Activated naive CD8-positive, alpha-beta T cell treated with anti-CD3 and anti-CD28 coated beads, Interleukin-2, amount 50 U/mL, for 24 hours (primary cell): ENCODE data around the gene CFAP54.
A peak's percentile ranks its signal among the peaks of the same experiment; 100 is the strongest.
"Not testable (repeated sequence)": the region's sequence is repeated elsewhere in the genome, so short reads cannot be mapped to it uniquely, and the experiment has no call there.

Source experiments
- ATAC-seq: fragments of 150-1000 bp; cut with Tn5 transposase; one replicate; pipeline ENCODE4 v1.10.0; 2021
- DNase-seq: peaks from one replicate; pipeline ENCODE4 v3.0.0; 2021
- H3K27ac Mint-ChIP-seq: one replicate; pipeline ENCODE4 v1.8.0; 2021; ENCODE audit warnings: mild to moderate bottlenecking, mixed read lengths
- H3K27me3 Mint-ChIP-seq: one replicate; pipeline ENCODE4 v1.8.0; 2021; ENCODE audit warnings: mixed read lengths
- H3K36me3 Mint-ChIP-seq: one replicate; pipeline ENCODE4 v1.8.0; 2021; ENCODE audit warnings: low read depth, mixed read lengths
- H3K4me1 Mint-ChIP-seq: one replicate; pipeline ENCODE4 v1.8.0; 2021; ENCODE audit warnings: mixed read lengths
- H3K4me3 Mint-ChIP-seq: one replicate; pipeline ENCODE4 v1.8.0; 2021; ENCODE audit warnings: mild to moderate bottlenecking, moderate library complexity, mixed read lengths
- H3K9me3 Mint-ChIP-seq: one replicate; pipeline ENCODE4 v1.8.0; 2021; ENCODE audit warnings: mixed read lengths

CFAP54 gene

DNA sequence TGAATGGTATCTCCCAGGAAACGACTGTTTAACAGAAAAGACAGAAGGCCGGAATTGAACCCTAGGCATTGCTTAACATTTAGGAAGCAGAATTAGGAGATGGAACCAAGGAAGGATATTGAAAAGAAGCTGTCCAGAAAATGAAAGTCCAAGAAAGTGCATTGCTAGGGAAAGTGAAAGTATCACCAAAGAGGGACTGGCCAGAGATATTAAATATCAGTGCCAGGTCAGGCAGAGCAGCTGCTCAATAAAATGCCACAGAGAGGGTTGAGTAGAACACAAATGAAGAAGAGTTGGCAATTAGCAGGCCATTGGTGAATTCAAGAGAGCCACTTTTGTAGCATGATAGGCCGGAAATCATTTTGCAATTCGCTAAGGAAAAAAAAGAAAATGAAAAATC is 101.6 kb downstream of the CFAP54 start:
- Mint-ChIP-seq H3K27ac (no peak overlapping the region), H3K4me3 (no peak overlapping the region), H3K27me3 (peaks cover 12% of the 10 kb centered on the region), H3K4me1 (no peaks in the 10 kb centered on the region), H3K9me3 (no peaks in the 10 kb centered on the region), H3K36me3 (no peaks in the 10 kb centered on the region)
- ATAC-seq (no peak), DNase-seq (no peak)

DNA sequence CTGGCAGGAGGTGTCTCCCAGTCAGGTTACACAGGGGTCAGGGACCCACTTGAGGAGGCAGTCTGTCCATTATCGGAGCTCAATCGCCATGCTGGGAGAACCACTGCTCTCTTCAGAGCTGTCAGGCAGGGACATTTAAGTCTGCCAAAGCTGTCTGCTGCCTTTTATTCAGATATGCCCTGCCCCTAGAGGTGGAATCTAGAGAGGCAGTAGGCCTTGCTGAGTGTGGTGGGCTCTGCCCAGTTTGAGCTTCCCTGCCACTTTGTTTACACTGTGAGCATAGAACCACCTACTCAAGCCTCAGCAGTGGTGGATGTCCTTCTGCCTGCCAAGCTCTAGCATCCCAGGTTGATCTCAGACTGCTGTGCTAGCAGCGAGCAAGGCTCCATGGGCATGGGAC is 115.0 kb downstream of the CFAP54 start:
- H3K27ac Mint-ChIP-seq, H3K9me3 Mint-ChIP-seq, H3K36me3 Mint-ChIP-seq, DNase-seq, H3K4me1 Mint-ChIP-seq, H3K4me3 Mint-ChIP-seq, ATAC-seq: not testable (repeated sequence)
- peaks cover 31% of the 10 kb centered on the region for H3K27me3 Mint-ChIP-seq

DNA sequence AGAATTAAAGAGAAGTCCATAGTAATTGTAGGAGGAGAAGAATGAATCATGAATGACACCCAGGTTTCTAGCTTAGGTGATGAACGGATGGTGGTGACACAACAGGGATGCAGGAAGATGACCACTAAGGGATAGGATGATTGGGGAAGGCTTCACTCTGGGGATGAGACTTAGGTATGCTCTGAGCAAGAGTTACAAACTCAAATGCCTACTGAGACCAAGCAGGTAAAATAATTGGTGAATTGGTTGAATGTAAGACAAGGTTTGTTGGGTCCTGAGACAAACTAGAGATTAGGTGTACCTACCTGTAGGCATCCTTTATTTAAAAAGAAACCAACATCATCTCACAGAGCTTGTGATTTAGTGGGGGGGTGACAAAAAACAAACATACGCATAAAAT is 116.3 kb downstream of the CFAP54 start:
- Mint-ChIP-seq H3K4me3 (no peak overlapping the region), H3K36me3 (no peaks in the 10 kb centered on the region), H3K4me1 (no peaks in the 10 kb centered on the region), H3K27ac (no peak overlapping the region), H3K9me3 (no peaks in the 10 kb centered on the region), H3K27me3 (peaks cover 28% of the 10 kb centered on the region)
- no peak for ATAC-seq
- DNase-seq, result no peak

DNA sequence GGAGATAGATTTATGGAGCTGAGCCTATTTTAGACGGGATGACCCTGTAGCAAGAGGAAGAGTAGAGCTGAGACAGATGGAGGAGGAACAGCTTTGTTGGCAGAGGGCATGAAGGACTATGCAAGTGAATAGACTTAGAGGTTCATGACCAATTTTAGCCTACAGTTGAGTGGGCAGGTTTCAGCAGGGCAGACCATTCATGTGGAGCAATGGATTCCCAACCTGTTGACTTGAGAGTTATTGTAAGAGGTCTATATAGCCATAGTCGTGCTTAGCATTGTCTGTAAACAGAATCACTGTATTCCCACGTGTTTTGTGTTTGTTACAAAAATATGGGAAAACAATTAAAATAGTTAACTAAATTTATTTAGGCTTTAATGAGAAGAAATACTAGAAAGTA is 116.8 kb downstream of the CFAP54 start:
- H3K9me3 Mint-ChIP-seq, result no peaks in the 10 kb centered on the region
- no peaks in the 10 kb centered on the region for H3K36me3 Mint-ChIP-seq
- H3K27ac Mint-ChIP-seq, result no peak overlapping the region
- DNase-seq (no peak), ATAC-seq (no peak)
- peaks cover 26% of the 10 kb centered on the region for H3K27me3 Mint-ChIP-seq
- H3K4me3 Mint-ChIP-seq, result no peak overlapping the region
- H3K4me1 Mint-ChIP-seq, result no peaks in the 10 kb centered on the region

DNA sequence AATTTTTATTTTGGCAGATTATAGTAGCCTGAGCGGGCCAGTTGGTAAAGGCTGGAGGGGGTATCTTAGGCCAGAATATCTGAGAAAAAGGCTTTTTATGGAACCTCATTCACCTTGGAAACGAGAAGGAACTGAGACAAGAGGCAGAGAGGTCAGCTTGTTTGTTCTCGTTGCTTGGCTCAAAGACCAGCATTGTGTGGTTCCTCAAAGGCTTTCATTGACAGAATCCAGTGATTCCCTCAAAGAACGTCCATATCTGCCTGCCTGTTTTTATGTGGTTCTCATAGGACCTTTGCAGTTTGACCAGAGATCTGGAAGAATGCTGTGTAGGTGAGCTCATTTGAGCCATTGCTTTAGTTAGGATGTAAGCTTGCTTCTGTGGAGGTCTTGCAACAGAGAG is 117.3 kb downstream of the CFAP54 start:
- no peaks in the 10 kb centered on the region for H3K36me3 Mint-ChIP-seq
- DNase-seq (no peak), ATAC-seq (no peak)
- H3K27me3 Mint-ChIP-seq, result peaks cover 27% of the 10 kb centered on the region
- H3K9me3 Mint-ChIP-seq, result peaks cover 2% of the 10 kb centered on the region
- no peaks in the 10 kb centered on the region for H3K4me1 Mint-ChIP-seq
- H3K27ac Mint-ChIP-seq, result no peak overlapping the region
- H3K4me3 Mint-ChIP-seq, result no peak overlapping the region

DNA sequence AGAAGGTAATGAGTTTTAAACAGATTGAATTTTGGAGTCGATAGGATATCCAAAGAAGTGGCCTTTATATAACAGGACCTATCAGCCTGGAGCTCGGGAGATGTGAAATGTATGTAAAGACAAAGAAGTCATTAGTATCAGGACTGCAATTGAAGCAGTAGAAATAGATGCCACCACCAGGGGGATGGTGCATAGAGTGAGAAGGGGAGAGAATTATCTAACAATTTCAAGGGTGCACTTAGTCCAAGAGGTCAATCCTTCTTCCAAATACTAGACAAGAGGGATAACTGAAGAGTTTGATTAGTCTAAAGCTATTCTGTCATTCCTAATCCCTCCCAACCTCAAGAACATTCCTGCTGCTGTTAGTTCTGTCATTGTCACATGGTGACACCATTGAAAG is 127.8 kb downstream of the CFAP54 start:
- Mint-ChIP-seq H3K4me1 (no peaks in the 10 kb centered on the region), H3K36me3 (no peaks in the 10 kb centered on the region), H3K9me3 (no peaks in the 10 kb centered on the region), H3K4me3 (no peak overlapping the region), H3K27ac (no peak overlapping the region), H3K27me3 (peaks cover 10% of the 10 kb centered on the region)
- no peak for ATAC-seq
- DNase-seq, result no peak

DNA sequence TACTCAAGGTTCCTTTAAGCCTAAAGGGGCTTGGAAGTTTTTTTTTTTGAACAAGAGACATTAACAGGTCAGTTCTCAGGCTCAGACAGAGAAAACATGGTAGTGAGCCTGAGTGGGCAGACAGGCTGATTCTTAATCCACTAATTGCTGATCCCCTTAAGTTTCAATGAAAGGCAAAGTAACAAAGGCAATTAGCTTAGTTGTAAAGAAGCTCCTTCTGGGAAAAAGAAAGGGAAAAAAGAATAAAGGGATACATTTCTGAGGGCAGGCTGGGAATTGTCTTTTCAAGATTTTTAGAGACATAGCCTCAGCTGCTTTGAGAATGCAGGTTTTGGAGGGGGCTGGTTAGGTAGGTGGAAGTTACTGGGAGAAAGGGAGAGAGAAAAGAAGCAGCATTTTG is 133.8 kb downstream of the CFAP54 start:
- ATAC-seq (no peak), DNase-seq (no peak)
- no peak overlapping the region for H3K27ac Mint-ChIP-seq
- H3K9me3 Mint-ChIP-seq, result no peaks in the 10 kb centered on the region
- peaks cover under 1% of the 10 kb centered on the region for H3K27me3 Mint-ChIP-seq
- no peaks in the 10 kb centered on the region for H3K36me3 Mint-ChIP-seq
- H3K4me1 Mint-ChIP-seq, result no peaks in the 10 kb centered on the region
- H3K4me3 Mint-ChIP-seq, result no peak overlapping the region

DNA sequence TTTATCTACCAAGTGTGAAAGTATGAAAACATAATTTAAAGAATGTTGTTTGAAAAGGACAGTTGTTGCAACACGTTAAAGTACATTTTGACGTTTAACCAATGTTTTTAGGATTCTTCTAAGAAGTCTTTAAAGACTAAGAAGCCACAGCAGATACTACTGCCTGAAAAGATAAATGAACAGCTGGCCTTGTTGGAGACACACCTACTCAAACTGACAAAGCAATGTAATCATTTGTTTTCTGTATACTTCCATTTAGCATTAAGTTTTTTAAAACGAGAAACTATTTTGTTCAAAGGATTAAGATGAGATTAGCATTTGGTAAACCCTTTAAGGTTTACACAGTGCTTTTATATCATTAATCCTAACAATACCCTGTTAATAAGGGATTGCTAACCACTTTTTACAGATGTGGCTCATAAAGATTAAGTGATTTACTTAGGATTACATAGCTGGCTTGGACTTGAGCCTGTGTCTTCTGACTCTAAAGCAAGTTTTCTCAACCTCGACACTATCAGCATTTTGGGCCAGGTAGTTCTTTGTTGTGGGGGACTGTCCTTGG is 134.4 kb downstream of the CFAP54 start:
- ATAC-seq (no peak), DNase-seq (no peak)
- H3K27ac Mint-ChIP-seq, result no peak overlapping the region
- H3K4me1 Mint-ChIP-seq, result no peaks in the 10 kb centered on the region
- peaks cover 4% of the 10 kb centered on the region for H3K27me3 Mint-ChIP-seq
- H3K36me3 Mint-ChIP-seq, result no peaks in the 10 kb centered on the region
- H3K9me3 Mint-ChIP-seq, result no peaks in the 10 kb centered on the region
- H3K4me3 Mint-ChIP-seq, result no peak overlapping the region

DNA sequence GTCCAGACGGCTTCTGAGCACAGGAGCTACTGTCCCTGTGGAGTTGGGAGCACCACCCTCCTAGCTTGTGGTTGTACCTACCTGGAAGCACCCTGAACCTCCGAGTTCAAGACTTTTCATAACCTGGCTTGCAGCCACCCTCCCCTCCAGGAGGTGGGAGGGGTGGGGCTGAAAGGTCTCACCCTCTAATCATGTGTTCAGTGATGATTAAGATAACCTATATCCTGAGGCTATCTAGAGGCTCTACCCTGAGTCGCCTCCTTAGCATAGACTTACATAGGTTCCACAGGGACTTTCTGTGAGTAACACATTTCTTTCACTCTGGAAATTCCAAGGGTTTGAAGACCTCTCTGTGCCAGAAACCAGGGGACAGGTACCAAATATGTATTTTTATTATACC is 146.5 kb downstream of the CFAP54 start:
- Mint-ChIP-seq H3K4me3 (no peak overlapping the region), H3K27me3 (peaks cover 22% of the 10 kb centered on the region), H3K36me3 (no peaks in the 10 kb centered on the region), H3K27ac (no peak overlapping the region), H3K9me3 (no peaks in the 10 kb centered on the region), H3K4me1 (no peaks in the 10 kb centered on the region)
- DNase-seq, result no peak
- peak; percentile 40 for ATAC-seq

DNA sequence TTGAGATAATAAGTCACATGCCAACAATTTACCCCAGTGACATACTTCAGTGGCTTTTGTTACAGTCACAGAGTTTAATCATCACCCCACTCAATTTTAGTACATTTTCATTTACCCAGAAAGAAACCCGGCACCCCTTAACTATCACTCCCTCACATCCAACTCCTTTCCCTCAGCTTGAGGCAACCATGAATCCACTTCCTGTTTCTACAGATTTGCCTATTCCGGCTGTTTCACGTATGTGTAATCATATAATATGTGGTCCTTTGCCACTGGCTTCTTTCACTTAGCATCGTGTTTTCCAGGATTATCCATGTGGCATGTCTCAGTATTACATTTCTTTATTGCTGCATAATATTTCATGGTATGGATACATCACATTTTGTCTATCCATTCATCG is 147.5 kb downstream of the CFAP54 start:
- no peaks in the 10 kb centered on the region for H3K4me1 Mint-ChIP-seq
- no peaks in the 10 kb centered on the region for H3K36me3 Mint-ChIP-seq
- ATAC-seq (no peak), DNase-seq (no peak)
- no peak overlapping the region for H3K4me3 Mint-ChIP-seq
- no peaks in the 10 kb centered on the region for H3K9me3 Mint-ChIP-seq
- H3K27me3 Mint-ChIP-seq, result peaks cover 22% of the 10 kb centered on the region
- H3K27ac Mint-ChIP-seq, result no peak overlapping the region

DNA sequence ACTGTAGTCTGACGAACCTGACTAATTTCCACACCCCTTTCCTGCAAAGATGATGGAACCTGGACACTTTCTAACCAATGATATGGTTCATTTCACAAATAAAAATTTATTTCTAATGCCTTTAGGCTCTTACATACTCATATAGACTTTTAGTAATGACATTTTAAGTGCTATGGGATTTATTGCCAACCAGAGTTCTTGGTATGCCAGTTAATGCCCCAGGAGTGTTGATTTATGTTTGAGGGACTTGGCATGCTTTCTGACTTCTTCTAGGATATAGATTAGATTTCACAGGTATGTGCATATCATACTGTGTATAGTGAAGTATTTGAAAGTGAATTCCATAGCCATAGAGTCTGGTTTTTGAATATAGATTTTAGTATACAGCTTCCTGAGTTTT is 159.5 kb downstream of the CFAP54 start:
- DNase-seq, result no peak
- ATAC-seq, result no peak
- Mint-ChIP-seq H3K27me3 (peaks cover 5% of the 10 kb centered on the region), H3K27ac (no peak overlapping the region), H3K4me1 (no peaks in the 10 kb centered on the region), H3K4me3 (no peak overlapping the region), H3K36me3 (no peaks in the 10 kb centered on the region), H3K9me3 (peaks cover 8% of the 10 kb centered on the region)

DNA sequence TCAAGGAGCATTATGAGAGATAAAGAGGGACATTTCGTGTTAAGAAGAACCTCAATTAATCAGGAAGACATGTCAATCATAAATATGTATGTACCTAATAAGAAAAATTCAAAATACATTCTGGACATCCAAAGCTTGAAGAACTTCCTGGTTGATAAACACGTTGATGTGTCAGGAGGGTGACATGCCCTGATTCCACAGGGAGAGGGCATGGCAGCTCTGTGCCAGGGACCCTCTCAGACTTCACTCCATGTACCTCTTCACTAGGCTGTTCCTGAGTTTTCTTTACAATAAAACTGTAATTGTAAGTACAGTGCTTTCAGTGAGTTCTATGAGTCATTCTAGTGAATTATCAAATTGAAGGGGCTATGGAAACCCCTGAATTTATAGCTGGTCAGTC is 163.5 kb downstream of the CFAP54 start:
- H3K27ac Mint-ChIP-seq, result no peak overlapping the region
- H3K4me3 Mint-ChIP-seq, result no peak overlapping the region

DNA sequence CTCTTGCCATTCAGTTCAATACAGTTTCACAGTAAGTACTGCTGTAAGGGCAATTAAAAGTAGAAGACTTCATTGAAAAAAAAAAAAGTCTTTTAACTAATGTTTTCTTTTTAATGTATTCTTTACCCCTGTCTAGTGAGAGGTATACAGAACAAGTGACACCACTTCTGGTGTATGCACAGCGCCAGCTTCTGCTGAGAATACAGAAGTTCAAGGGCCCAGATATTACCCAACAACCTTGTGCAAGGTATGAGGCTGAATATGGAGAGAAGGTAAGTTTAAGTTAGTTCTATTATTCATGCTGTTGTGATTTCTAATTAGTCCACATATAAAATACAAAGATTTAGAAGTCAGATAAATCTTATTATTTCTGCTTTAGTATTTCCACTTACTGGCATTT is 168.7 kb downstream of the CFAP54 start:
- H3K27ac Mint-ChIP-seq, result no peak overlapping the region
- no peak for DNase-seq
- no peaks in the 10 kb centered on the region for H3K36me3 Mint-ChIP-seq
- no peaks in the 10 kb centered on the region for H3K4me1 Mint-ChIP-seq
- H3K4me3 Mint-ChIP-seq, result no peak overlapping the region
- H3K9me3 Mint-ChIP-seq, result no peaks in the 10 kb centered on the region
- H3K27me3 Mint-ChIP-seq, result no peaks in the 10 kb centered on the region
- no peak for ATAC-seq

More for the DNA sequence above, 163.5 kb downstream of the CFAP54 start:
- Mint-ChIP-seq H3K9me3 (no peaks in the 10 kb centered on the region), H3K27me3 (peaks cover 3% of the 10 kb centered on the region), H3K4me1 (no peaks in the 10 kb centered on the region), H3K36me3 (no peaks in the 10 kb centered on the region)
- DNase-seq, result no peak
- ATAC-seq, result no peak

DNA sequence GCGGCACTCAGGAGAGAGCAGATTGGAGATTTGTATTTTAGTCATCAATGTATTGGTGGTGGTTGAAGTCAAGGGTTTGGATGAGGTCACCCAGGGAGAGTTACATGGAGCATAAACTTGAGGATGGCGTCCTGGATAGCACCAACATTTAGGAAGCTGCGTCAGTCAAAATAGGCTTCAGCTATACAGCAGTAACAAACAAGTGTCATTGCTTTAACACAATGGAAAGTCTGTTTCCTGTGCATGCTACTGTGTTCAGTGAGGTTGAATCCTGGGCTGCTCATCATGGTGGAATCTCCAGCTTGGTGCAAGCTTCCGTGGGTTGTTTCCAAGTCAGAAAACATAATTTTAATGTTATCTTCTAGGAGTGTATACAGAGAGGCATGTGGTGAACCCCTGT is 180.4 kb downstream of the CFAP54 start:
- H3K36me3 Mint-ChIP-seq, result no peaks in the 10 kb centered on the region
- H3K27me3 Mint-ChIP-seq, result no peaks in the 10 kb centered on the region
- H3K4me1 Mint-ChIP-seq, result no peaks in the 10 kb centered on the region
- no peak overlapping the region for H3K4me3 Mint-ChIP-seq
- H3K27ac Mint-ChIP-seq, result no peak overlapping the region
- H3K9me3 Mint-ChIP-seq, result no peaks in the 10 kb centered on the region
- DNase-seq (no peak), ATAC-seq (no peak)

DNA sequence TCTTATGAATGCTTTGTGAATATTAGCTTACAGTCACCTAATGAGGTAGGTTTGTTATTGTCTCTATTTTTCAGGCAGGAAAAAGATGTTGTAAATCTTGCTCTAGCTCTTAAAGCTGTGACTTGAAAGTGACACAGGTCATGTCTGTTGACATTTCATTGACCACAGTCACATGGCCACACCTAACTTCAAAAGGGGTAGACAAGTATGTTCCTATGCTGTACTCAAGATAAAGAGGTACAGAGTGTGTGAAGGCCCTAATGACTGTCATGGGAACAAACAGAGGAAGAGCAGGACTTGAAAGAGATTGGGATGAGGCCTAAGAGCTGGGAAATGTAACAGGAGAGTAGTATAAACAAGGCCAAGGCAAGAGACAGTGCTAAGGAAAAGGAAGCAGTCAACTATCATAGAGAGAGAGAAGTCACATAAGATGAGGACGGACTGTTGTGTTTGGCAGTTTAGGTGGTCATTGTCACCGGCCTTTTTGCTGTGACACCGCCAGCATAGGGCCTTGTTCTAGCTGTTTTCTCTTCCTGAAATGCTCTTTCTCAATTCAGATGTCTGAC is 181.0 kb downstream of the CFAP54 start:
- ATAC-seq, result no peak
- Mint-ChIP-seq H3K27me3 (no peaks in the 10 kb centered on the region), H3K4me1 (no peaks in the 10 kb centered on the region)

DNA sequence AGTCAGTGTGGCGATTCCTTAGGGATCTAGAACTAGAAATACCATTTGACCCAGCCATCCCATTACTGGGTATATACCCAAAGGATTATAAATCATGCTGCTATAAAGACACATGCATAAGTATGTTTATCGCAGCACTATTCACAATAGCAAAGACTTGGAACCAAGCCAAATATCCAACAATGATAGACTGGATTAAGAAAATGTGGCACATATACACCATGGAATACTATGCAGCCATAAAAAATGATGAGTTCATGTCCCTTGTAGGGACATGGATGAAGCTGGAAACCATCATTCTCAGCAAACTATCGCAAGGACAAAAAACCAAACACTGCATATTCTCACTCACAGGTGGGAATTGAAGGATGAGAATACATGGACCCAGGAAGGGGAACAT is 186.1 kb downstream of the CFAP54 start:
- H3K27me3 Mint-ChIP-seq, result not testable (repeated sequence)

More for the DNA sequence above, 181.0 kb downstream of the CFAP54 start:
- DNase-seq, result no peak
- Mint-ChIP-seq H3K36me3 (no peaks in the 10 kb centered on the region), H3K27ac (no peak overlapping the region), H3K9me3 (no peaks in the 10 kb centered on the region), H3K4me3 (no peak overlapping the region)

More for the DNA sequence above, 186.1 kb downstream of the CFAP54 start:
- not testable (repeated sequence) for H3K4me3 Mint-ChIP-seq, DNase-seq, H3K4me1 Mint-ChIP-seq, H3K9me3 Mint-ChIP-seq, ATAC-seq, H3K27ac Mint-ChIP-seq, H3K36me3 Mint-ChIP-seq
